ENCODE measurements around the gene ASMT.

DNA sequence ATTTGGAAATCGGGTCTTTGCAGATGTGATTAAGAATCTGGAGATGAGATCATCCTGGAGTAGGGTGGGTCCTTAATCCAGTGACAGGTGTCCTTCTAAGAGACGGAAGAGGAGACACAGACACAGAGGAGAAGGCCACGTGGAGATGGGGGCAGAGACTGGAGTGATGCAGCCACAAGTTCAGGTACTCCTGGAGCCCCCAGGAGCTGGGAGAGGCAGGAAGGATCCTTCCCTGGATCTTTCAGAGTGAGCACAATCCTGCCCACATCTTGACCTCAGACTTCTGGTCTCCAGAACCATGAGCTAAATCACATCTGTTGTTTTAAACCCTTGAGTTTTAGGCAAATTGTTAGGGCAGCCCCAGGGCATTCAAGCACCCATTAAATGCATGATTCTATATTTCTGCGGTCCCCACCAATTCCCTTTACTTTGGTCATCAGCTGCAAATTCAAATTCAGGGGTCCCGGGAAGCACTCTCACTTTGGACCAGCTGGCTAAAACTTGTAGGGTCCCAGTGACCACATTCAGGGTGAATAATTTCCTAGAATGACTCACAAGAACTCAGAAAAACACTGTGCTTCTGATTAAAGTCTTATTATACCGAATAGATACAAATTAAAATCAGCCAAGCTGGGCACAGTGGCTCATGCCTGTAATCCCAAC lies 36.2 kb upstream of the ASMT start:
- TF ChIP-seq ELF4 (IDR thresholded peaks at IDR 0.05): no peak
- TF ChIP-seq NFRKB (IDR thresholded peaks at IDR 0.05): no peak
- TF ChIP-seq, protein P1, sequence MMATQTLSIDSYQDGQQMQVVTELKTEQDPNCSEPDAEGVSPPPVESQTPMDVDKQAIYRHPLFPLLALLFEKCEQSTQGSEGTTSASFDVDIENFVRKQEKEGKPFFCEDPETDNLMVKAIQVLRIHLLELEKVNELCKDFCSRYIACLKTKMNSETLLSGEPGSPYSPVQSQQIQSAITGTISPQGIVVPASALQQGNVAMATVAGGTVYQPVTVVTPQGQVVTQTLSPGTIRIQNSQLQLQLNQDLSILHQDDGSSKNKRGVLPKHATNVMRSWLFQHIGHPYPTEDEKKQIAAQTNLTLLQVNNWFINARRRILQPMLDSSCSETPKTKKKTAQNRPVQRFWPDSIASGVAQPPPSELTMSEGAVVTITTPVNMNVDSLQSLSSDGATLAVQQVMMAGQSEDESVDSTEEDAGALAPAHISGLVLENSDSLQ (IDR thresholded peaks at IDR 0.05): no peak
- no peak for TF ChIP-seq SUZ12 (IDR thresholded peaks at IDR 0.05)
